WTC11 (cell line): ENCODE data around the gene KMT2A. TPM values are rescaled to one million over a fixed set of nuclear protein-coding genes. Genes with fewer than 3 reads are reported as not detected.
"Not testable (repeated sequence)": the region's sequence is repeated elsewhere in the genome, so short reads cannot be mapped to it uniquely, and the experiment has no call there.

ENCODE experiments used
- ATAC-seq: fragments of 200-7000 bp; cut with Tn5 transposase; 2 replicates; pipeline ENCODE4 v1.10.0; 2021; ENCODE audit warnings: mild to moderate bottlenecking, moderate library complexity
- CTCF ChIA-PET: fragments of 300-600 bp; sonication (Branson Sonifier 250); formaldehyde crosslinking; loops from one replicate; lab custom pipeline; 2021; ENCODE audit warnings: antibody characterized with exemption; lab: Charles Lee
- POLR2A ChIA-PET: fragments of 350-600 bp; sonication (Branson Sonifier 250); formaldehyde crosslinking; loops from one replicate; lab custom pipeline; 2021; ENCODE audit warnings: antibody characterized with exemption; lab: Charles Lee
- DNase-seq: peaks from one replicate; pipeline ENCODE4 v3.0.0; 2021; ENCODE audit warnings: low spot score
- H3K27ac Mint-ChIP-seq: 2 replicates; pipeline ENCODE4 v1.8.0; 2021; ENCODE audit warnings: mixed read lengths
- H3K27me3 Mint-ChIP-seq: 2 replicates; pipeline ENCODE4 v1.8.0; 2021; ENCODE audit warnings: low read depth, mild to moderate bottlenecking, moderate library complexity, mixed read lengths
- H3K36me3 Mint-ChIP-seq: 2 replicates; pipeline ENCODE4 v1.8.0; 2021; ENCODE audit warnings: mixed read lengths
- H3K4me1 Mint-ChIP-seq: 2 replicates; pipeline ENCODE4 v1.8.0; 2022; ENCODE audit warnings: mixed read lengths
- H3K4me3 Mint-ChIP-seq: 2 replicates; pipeline ENCODE4 v1.8.0; 2021; ENCODE audit warnings: mild to moderate bottlenecking, moderate library complexity, mixed read lengths
- H3K9me3 Mint-ChIP-seq: 2 replicates; pipeline ENCODE4 v1.8.0; 2021; ENCODE audit warnings: mixed read lengths
- CREB1 ChIP-seq: sonication (generic); formaldehyde crosslinking; IDR thresholded peaks from 2 replicates; pipeline ENCODE4 v1.8.0; 2023; ENCODE audit warnings: mild to moderate bottlenecking, missing genetic modification reagents
- CREM ChIP-seq: sonication (generic); formaldehyde crosslinking; IDR thresholded peaks from 2 replicates; pipeline ENCODE4 v1.8.1; 2022; ENCODE audit warnings: mild to moderate bottlenecking, missing genetic modification reagents, moderate library complexity
- ELF4 ChIP-seq: sonication (generic); formaldehyde crosslinking; IDR thresholded peaks from 2 replicates; pipeline ENCODE4 v1.8.1; 2022; ENCODE audit warnings: low read depth, mild to moderate bottlenecking, moderate library complexity, missing genetic modification reagents
- EMX1 ChIP-seq: fragments of 250-450 bp; sonication (Bioruptor Pico); IDR thresholded peaks from 2 replicates; pipeline ENCODE4 v1.8.0; 2021; ENCODE audit warnings: mild to moderate bottlenecking
- FOXJ3 ChIP-seq: sonication (generic); formaldehyde crosslinking; IDR thresholded peaks from 2 replicates; pipeline ENCODE4 v1.9.0; 2021; ENCODE audit warnings: missing genetic modification reagents, mild to moderate bottlenecking, borderline replicate concordance
- GRHL2 ChIP-seq: fragments of 250-450 bp; sonication (Bioruptor Pico); IDR thresholded peaks from 2 replicates; pipeline ENCODE4 v1.8.0; 2022; ENCODE audit warnings: mild to moderate bottlenecking, moderate library complexity; ENCODE audit not compliant: insufficient replicate concordance, severe bottlenecking
- IRF2 ChIP-seq: sonication (generic); formaldehyde crosslinking; IDR thresholded peaks from 2 replicates; pipeline ENCODE4 v1.8.0; 2022; ENCODE audit warnings: low read depth, missing genetic modification reagents, borderline replicate concordance
- MXD4 ChIP-seq: fragments of 250-450 bp; sonication (Bioruptor Pico); IDR thresholded peaks from 2 replicates; pipeline ENCODE4 v1.8.0; 2021; ENCODE audit warnings: mild to moderate bottlenecking, moderate library complexity, borderline replicate concordance
- NFE2L1 ChIP-seq: sonication (generic); formaldehyde crosslinking; IDR thresholded peaks from 2 replicates; pipeline ENCODE4 v1.8.1; 2023; ENCODE audit warnings: missing genetic modification reagents
- NFYB ChIP-seq: sonication (generic); formaldehyde crosslinking; conservative IDR thresholded peaks from 2 replicates; pipeline ENCODE4 v1.8.0; 2022; ENCODE audit warnings: low read depth, missing genetic modification reagents
- NR2C2 ChIP-seq: sonication (generic); formaldehyde crosslinking; IDR thresholded peaks from 2 replicates; pipeline ENCODE4 v1.8.0; 2022; ENCODE audit warnings: mild to moderate bottlenecking, missing genetic modification reagents
- OVOL2 ChIP-seq: fragments of 250-450 bp; sonication (Bioruptor Pico); IDR thresholded peaks from 2 replicates; pipeline ENCODE4 v1.9.0; 2021; ENCODE audit warnings: mild to moderate bottlenecking, borderline replicate concordance
- PRRX2 ChIP-seq: fragments of 250-450 bp; sonication (Bioruptor Pico); IDR thresholded peaks from 2 replicates; pipeline ENCODE4 v1.8.0; 2021; ENCODE audit warnings: mild to moderate bottlenecking
- SMAD4 ChIP-seq: sonication (generic); formaldehyde crosslinking; IDR thresholded peaks from 2 replicates; pipeline ENCODE4 v1.8.0; 2022; ENCODE audit warnings: mild to moderate bottlenecking, missing genetic modification reagents
- SP1 ChIP-seq: sonication (generic); formaldehyde crosslinking; conservative IDR thresholded peaks from 2 replicates; pipeline ENCODE4 v1.8.1; 2022; ENCODE audit warnings: missing genetic modification reagents
- TCF7 ChIP-seq: sonication (generic); formaldehyde crosslinking; IDR thresholded peaks from 2 replicates; pipeline ENCODE4 v1.8.0; 2022; ENCODE audit warnings: mild to moderate bottlenecking, low read depth, missing genetic modification reagents, moderate library complexity
- TEAD4 ChIP-seq: sonication (generic); formaldehyde crosslinking; IDR thresholded peaks from 2 replicates; pipeline ENCODE4 v1.8.0; 2022; ENCODE audit warnings: mild to moderate bottlenecking, missing genetic modification reagents
- ZNF263 ChIP-seq: sonication (generic); formaldehyde crosslinking; IDR thresholded peaks from 2 replicates; pipeline ENCODE4 v1.8.1; 2022; ENCODE audit warnings: low read depth, mild to moderate bottlenecking, moderate library complexity, missing genetic modification reagents
- ZNF671 ChIP-seq: fragments of 250-450 bp; sonication (Bioruptor Pico); IDR thresholded peaks from 2 replicates; pipeline ENCODE4 v1.8.0; 2021; ENCODE audit warnings: mild to moderate bottlenecking
- total RNA-seq: library from RNA; stranded (reverse); gene quantifications from 3 replicates; pipeline ENCODE4 v1.2.3, GENCODE V29; 2021
- TF ChIP-seq, protein P1 (sequence below): sonication (generic); formaldehyde crosslinking; IDR thresholded peaks from 2 replicates; pipeline ENCODE4 v1.8.0; 2023; ENCODE audit warnings: missing genetic modification reagents
- TF ChIP-seq, protein P2 (sequence below): fragments of 200-600 bp; IDR thresholded peaks from 2 replicates; pipeline ENCODE4 v1.8.0; 2022; ENCODE audit warnings: antibody characterized with exemption
- TF ChIP-seq, protein P3 (sequence below): fragments of 250-450 bp; sonication (Bioruptor Pico); conservative IDR thresholded peaks from 2 replicates; pipeline ENCODE4 v1.9.0; 2021; ENCODE audit warnings: mild to moderate bottlenecking
- TF ChIP-seq, protein P4 (sequence below): sonication (generic); formaldehyde crosslinking; IDR thresholded peaks from 2 replicates; pipeline ENCODE4 v1.8.1; 2023; ENCODE audit warnings: mild to moderate bottlenecking, missing genetic modification reagents

The KMT2A gene
- total RNA-seq, 1 experiment from 2014 or later: 59.1 TPM

DNA sequence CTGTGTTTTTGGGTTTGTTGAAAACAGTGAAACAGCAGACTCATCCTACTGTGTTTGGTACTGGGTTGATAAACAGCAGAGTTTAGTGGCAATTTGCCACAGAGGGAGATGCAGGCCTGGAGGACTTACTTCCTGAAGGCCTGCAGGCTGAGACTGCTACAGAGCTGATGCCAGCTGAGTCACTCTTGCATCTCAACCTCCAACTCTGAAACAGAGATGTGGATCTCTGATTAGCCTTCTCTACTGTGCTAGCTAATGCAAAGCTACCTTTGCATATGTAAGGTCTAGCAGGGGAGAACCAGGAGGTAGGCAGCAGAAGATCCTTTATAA, 20.6 kb upstream of the KMT2A start:
- POLR2A ChIA-PET: interaction anchor here (0.5 to 1.5 kb wide), 2 partner anchors 20 to 745 kb away, joined by 4 to 9 read pairs; partner anchors contain the start of gene KMT2A
- Mint-ChIP-seq H3K27me3 (no peaks in the 10 kb centered on the region), H3K4me1 (0 out of 2 replicates have a peak, but pooled peaks cover 3% of the 10 kb centered on the region), H3K9me3 (no peaks in the 10 kb centered on the region), H3K27ac (no peak overlapping the region), H3K4me3 (no peak overlapping the region)
- CTCF ChIA-PET: interaction anchor here (0.8 to 1.5 kb wide), 5 partner anchors 11 to 217 kb away, joined by 3 to 4 read pairs (median 4); no protein-coding TSS in a partner anchor
- no peak for TF ChIP-seq NFYB (CRISPR knock-in tag)
- TF ChIP-seq NFE2L1 (CRISPR knock-in tag): peak; percentile 77; the same call in 1 of the 2 replicates
- TF ChIP-seq, all 79 proteins: peak for 1
- ATAC-seq: peak; percentile 96
- H3K36me3 Mint-ChIP-seq: no peaks in the 10 kb centered on the region; the same call in 1 of the 2 replicates
- DNase-seq: peak; percentile 46

DNA sequence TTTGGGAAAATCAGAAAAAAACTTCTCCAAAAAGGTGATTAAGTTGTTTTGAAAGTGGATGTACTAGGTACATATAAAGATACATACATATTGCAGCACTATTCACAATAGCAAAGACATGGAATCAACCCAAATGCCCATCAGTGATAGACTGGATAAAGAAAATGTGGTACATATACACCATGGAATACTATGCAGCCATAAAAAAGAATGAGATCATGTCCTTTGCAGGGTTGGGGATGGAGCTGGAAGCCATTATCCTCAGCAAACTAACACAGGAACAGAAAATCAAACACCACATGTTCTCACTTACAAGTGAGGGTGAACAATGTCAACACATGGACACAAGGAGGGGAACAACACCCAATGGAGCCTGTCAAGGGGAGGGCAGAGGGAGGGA, 19.4 kb upstream of the KMT2A start:
- H3K4me3 Mint-ChIP-seq, H3K4me1 Mint-ChIP-seq, H3K36me3 Mint-ChIP-seq, POLR2A ChIA-PET, CTCF ChIA-PET, H3K27ac Mint-ChIP-seq, DNase-seq, H3K27me3 Mint-ChIP-seq, H3K9me3 Mint-ChIP-seq, ATAC-seq: not testable (repeated sequence)

DNA sequence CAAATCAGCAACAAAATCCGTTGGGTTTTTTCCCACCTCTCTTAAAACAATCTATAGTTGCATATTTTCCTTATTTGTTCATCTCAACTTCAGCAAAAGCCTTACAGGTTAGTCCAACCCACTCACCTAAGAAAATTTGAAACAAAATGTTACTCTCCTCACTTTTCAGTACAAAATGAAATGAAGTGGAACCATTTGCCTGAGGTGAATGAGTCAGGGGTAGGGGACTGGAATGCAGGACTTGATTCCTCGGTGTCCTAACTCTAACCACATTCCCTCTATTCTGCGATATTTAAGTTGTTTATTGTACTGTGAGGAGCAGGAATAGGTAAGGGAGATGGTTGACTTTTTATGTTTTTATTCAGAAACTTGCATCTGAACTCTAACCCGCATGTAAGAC, 18.5 kb upstream of the KMT2A start:
- no peak for ATAC-seq

DNA sequence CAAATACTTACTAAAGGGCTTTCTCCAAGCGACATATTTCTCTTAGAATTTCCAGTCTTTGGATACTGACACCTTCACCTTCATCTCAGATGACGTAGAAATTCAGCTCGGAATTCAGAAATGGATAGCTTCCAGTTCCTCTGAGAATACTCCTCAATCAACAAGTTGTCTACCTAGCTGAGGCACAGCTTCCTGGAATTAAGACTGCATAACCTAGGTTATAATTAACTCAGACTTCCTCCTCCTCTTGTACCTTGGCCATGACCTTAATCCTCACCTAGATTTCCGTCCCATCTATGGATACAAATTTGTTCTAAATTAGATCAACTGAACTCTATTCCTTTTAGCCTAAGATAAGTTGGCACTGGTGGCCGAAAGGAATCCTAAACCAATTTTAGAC, 17.5 kb upstream of the KMT2A start:
- no peak overlapping the region for H3K27ac Mint-ChIP-seq
- H3K27me3 Mint-ChIP-seq: no peaks in the 10 kb centered on the region
- ATAC-seq (no peak), DNase-seq (no peak)
- H3K36me3 Mint-ChIP-seq: no peaks in the 10 kb centered on the region
- POLR2A ChIA-PET: no interaction called here
- no peak overlapping the region for H3K4me3 Mint-ChIP-seq
- 0 out of 2 replicates have a peak, but pooled peaks cover 3% of the 10 kb centered on the region for H3K4me1 Mint-ChIP-seq
- TF ChIP-seq CREB1 (CRISPR knock-in tag): no peak
- no peak for TF ChIP-seq TEAD4
- TF ChIP-seq OVOL2: no peak
- TF ChIP-seq GRHL2 (CRISPR knock-in tag): no peak
- TF ChIP-seq, protein P1, sequence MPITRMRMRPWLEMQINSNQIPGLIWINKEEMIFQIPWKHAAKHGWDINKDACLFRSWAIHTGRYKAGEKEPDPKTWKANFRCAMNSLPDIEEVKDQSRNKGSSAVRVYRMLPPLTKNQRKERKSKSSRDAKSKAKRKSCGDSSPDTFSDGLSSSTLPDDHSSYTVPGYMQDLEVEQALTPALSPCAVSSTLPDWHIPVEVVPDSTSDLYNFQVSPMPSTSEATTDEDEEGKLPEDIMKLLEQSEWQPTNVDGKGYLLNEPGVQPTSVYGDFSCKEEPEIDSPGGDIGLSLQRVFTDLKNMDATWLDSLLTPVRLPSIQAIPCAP (CRISPR knock-in tag): no peak
- TF ChIP-seq, all 79 proteins: peak for 0
- no peaks in the 10 kb centered on the region for H3K9me3 Mint-ChIP-seq
- CTCF ChIA-PET: interaction anchor here (0.5 to 0.7 kb wide), 2 partner anchors 174 to 509 kb away, joined by 3 to 4 read pairs; no protein-coding TSS in a partner anchor

More for the DNA sequence above, 18.5 kb upstream of the KMT2A start:
- no peak overlapping the region for H3K4me3 Mint-ChIP-seq
- H3K9me3 Mint-ChIP-seq: no peaks in the 10 kb centered on the region
- ChIA-PET CTCF (no interaction called here), POLR2A (interaction anchor here (0.6 kb wide), 1 partner anchor 724 kb away, joined by 3 read pairs; no protein-coding TSS in a partner anchor)
- no peaks in the 10 kb centered on the region for H3K36me3 Mint-ChIP-seq
- 0 out of 2 replicates have a peak, but pooled peaks cover 3% of the 10 kb centered on the region for H3K4me1 Mint-ChIP-seq
- peak overlapping the region; percentile 19; the same call in 1 of the 2 replicates for H3K27ac Mint-ChIP-seq
- no peak for DNase-seq
- TF ChIP-seq FOXJ3: no peak
- no peak for TF ChIP-seq ELF4 (CRISPR knock-in tag)
- TF ChIP-seq NR2C2 (CRISPR knock-in tag): no peak
- no peak for TF ChIP-seq MXD4
- no peak for TF ChIP-seq ZNF671 (CRISPR knock-in tag)
- TF ChIP-seq ZNF263 (CRISPR knock-in tag): no peak
- TF ChIP-seq TCF7: no peak
- no peaks in the 10 kb centered on the region for H3K27me3 Mint-ChIP-seq

DNA sequence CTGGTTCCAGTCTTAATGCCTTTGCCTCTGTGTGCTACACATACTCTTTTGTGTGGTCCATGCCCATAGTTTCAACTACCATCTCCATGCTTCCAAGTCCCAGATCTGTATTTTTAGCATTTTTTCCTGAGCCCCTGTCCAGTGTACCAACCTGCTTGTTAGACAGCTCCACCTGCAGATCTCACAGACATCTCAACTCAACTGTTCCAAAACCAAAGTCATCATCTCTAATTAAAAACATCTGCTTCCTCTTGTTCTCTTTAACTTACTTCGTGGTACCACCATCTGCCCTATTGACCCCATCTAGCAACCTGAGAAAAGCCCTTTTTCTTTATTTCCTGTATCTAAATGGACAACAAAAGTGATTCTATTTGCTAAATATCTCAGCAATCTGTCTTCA, 8.6 kb upstream of the KMT2A start:
- ChIA-PET POLR2A (interaction anchor here (1.3 kb wide), 1 partner anchor 7 kb away, joined by 3 read pairs; no protein-coding TSS in a partner anchor), CTCF (interaction anchor here (1.3 kb wide), 1 partner anchor 12 kb away, joined by 4 read pairs; no protein-coding TSS in a partner anchor)
- Mint-ChIP-seq H3K4me1 (no peaks in the 10 kb centered on the region), H3K27me3 (peaks cover 8% of the 10 kb centered on the region), H3K4me3 (no peak overlapping the region), H3K36me3 (no peaks in the 10 kb centered on the region), H3K9me3 (no peaks in the 10 kb centered on the region), H3K27ac (no peak overlapping the region)
- DNase-seq: no peak
- TF ChIP-seq IRF2 (no peak), CREM (CRISPR knock-in tag) (no peak), SMAD4 (CRISPR knock-in tag) (no peak), SP1 (CRISPR knock-in tag) (no peak), EMX1 (no peak), PRRX2 (CRISPR knock-in tag) (no peak)
- TF ChIP-seq, protein P2, sequence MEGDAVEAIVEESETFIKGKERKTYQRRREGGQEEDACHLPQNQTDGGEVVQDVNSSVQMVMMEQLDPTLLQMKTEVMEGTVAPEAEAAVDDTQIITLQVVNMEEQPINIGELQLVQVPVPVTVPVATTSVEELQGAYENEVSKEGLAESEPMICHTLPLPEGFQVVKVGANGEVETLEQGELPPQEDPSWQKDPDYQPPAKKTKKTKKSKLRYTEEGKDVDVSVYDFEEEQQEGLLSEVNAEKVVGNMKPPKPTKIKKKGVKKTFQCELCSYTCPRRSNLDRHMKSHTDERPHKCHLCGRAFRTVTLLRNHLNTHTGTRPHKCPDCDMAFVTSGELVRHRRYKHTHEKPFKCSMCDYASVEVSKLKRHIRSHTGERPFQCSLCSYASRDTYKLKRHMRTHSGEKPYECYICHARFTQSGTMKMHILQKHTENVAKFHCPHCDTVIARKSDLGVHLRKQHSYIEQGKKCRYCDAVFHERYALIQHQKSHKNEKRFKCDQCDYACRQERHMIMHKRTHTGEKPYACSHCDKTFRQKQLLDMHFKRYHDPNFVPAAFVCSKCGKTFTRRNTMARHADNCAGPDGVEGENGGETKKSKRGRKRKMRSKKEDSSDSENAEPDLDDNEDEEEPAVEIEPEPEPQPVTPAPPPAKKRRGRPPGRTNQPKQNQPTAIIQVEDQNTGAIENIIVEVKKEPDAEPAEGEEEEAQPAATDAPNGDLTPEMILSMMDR: no peak
- TF ChIP-seq, protein P3, sequence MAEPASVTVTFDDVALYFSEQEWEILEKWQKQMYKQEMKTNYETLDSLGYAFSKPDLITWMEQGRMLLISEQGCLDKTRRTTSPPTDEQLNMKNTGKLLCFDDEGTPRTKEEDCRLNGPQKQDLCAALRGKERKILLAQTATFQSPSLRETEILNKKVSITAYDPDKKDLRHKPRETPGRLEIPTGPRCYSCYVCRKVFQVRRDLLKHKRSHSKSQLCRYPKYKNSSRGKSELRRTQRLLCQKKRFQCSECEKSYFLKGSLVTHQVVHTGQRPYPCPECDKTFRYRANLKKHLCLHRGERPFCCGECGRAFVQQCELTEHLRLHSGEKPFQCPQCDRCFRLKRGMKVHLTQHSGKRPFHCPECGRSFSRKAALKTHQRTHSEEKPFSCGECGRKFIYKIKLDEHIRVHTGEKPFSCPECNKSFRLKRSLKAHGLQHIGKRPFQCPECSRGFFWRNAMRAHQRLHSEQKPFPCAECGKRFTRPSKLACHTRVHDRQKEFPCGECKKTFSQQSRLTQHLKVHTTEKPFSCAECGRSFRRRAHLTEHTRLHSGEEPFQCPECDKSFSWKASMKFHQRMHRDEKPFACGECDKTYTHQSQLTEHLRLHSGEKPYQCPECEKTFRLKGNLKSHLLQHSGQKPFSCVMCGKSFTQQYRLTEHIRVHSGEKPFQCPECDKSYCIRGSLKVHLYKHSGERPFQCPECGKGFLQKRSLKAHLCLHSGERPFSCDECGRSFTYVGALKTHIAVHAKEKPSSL (CRISPR knock-in tag): no peak
- TF ChIP-seq, protein P4, sequence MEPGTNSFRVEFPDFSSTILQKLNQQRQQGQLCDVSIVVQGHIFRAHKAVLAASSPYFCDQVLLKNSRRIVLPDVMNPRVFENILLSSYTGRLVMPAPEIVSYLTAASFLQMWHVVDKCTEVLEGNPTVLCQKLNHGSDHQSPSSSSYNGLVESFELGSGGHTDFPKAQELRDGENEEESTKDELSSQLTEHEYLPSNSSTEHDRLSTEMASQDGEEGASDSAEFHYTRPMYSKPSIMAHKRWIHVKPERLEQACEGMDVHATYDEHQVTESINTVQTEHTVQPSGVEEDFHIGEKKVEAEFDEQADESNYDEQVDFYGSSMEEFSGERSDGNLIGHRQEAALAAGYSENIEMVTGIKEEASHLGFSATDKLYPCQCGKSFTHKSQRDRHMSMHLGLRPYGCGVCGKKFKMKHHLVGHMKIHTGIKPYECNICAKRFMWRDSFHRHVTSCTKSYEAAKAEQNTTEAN (CRISPR knock-in tag): no peak
- no peak for ATAC-seq
